GM23338 (cell line): ENCODE data around the gene QKI. TPM values are rescaled to one million over a fixed set of nuclear protein-coding genes. Genes with fewer than 3 reads are reported as not detected.

ENCODE experiments used
- ATAC-seq: fragments of 200-7000 bp; cut with Tn5 transposase; 3 replicates; pipeline ENCODE4 v1.9.1; 2020
- DNase-seq: peaks from one replicate; pipeline ENCODE4 v3.0.0-alpha.2; 2015; ENCODE audit warnings: low spot score
- H2AFZ ChIP-seq: fragments of 200-600 bp; sonication (generic); 2 replicates; pipeline ENCODE4 v1.8.0; 2016; ENCODE audit warnings: antibody characterized with exemption, mild to moderate bottlenecking, moderate library complexity
- H3F3A ChIP-seq: fragments of 200-600 bp; sonication (generic); replicated peaks from 2 replicates; pipeline ENCODE4 v1.8.0; 2017; ENCODE audit warnings: antibody characterized with exemption, mixed run types, low read depth
- H3K27ac ChIP-seq: fragments of 200-600 bp; sonication (generic); 2 replicates; pipeline ENCODE4 v1.6.1; 2016; ENCODE audit warnings: low read depth
- H3K27me3 ChIP-seq: fragments of 200-600 bp; sonication (generic); 2 replicates; pipeline ENCODE4 v1.8.0; 2016; ENCODE audit warnings: mild to moderate bottlenecking, mixed run types, moderate library complexity; ENCODE audit not compliant: insufficient read depth
- H3K36me3 ChIP-seq: fragments of 200-600 bp; sonication (generic); 2 replicates; pipeline ENCODE4 v1.8.0; 2016; ENCODE audit warnings: mild to moderate bottlenecking; ENCODE audit not compliant: insufficient read depth
- H3K4me1 ChIP-seq: fragments of 200-600 bp; sonication (generic); 2 replicates; pipeline ENCODE4 v1.8.0; 2016; ENCODE audit warnings: mild to moderate bottlenecking, moderate library complexity; ENCODE audit not compliant: insufficient read depth
- H3K4me2 ChIP-seq: fragments of 200-600 bp; sonication (generic); 2 replicates; pipeline ENCODE4 v1.7.1; 2017; ENCODE audit warnings: mixed run types
- H3K4me3 ChIP-seq: fragments of 200-600 bp; sonication (generic); 2 replicates; pipeline ENCODE4 v1.6.1; 2016; ENCODE audit warnings: mixed run types
- H3K79me2 ChIP-seq: fragments of 200-600 bp; sonication (generic); replicated peaks from 2 replicates; pipeline ENCODE4 v1.8.0; 2017; ENCODE audit warnings: mild to moderate bottlenecking; ENCODE audit not compliant: insufficient read depth
- H3K9me2 ChIP-seq: fragments of 200-600 bp; sonication (generic); 2 replicates; pipeline ENCODE4 v1.8.0; 2017; ENCODE audit not compliant: insufficient read depth
- H4K20me1 ChIP-seq: fragments of 200-600 bp; sonication (generic); replicated peaks from 2 replicates; pipeline ENCODE4 v1.8.0; 2017; ENCODE audit warnings: mild to moderate bottlenecking; ENCODE audit not compliant: insufficient read depth
- H3K27ac Mint-ChIP-seq: 2 replicates; pipeline ENCODE4 v1.8.0; 2020; ENCODE audit warnings: inconsistent platforms, mild to moderate bottlenecking, moderate library complexity, mixed read lengths
- H3K27me3 Mint-ChIP-seq: 3 replicates; pipeline ENCODE4 v1.8.0; 2022; ENCODE audit warnings: low read depth, mild to moderate bottlenecking, moderate library complexity, mixed read lengths, inconsistent platforms; ENCODE audit not compliant: insufficient read depth, poor library complexity
- H3K36me3 Mint-ChIP-seq: 3 replicates; pipeline ENCODE4 v1.8.0; 2021; ENCODE audit warnings: low read depth, mild to moderate bottlenecking, inconsistent platforms, moderate library complexity, mixed read lengths
- H3K4me1 Mint-ChIP-seq: 3 replicates; pipeline ENCODE4 v1.8.0; 2020; ENCODE audit warnings: mild to moderate bottlenecking, inconsistent platforms, mixed read lengths
- H3K4me3 Mint-ChIP-seq: 3 replicates; pipeline ENCODE4 v1.8.0; 2021; ENCODE audit warnings: moderate library complexity, mild to moderate bottlenecking, inconsistent platforms, mixed read lengths
- H3K9me3 Mint-ChIP-seq: 3 replicates; pipeline ENCODE4 v1.8.0; 2020; ENCODE audit warnings: moderate library complexity, mild to moderate bottlenecking, inconsistent platforms, mixed read lengths
- CREB1 ChIP-seq: fragments of 250-450 bp; sonication (Bioruptor Pico); IDR thresholded peaks from 2 replicates; pipeline ENCODE4 v1.5.0; 2020; ENCODE audit warnings: low read depth, mild to moderate bottlenecking, moderate library complexity
- EZH2phosphoT487 ChIP-seq: fragments of 200-600 bp; sonication (generic); IDR thresholded peaks from one replicate; pipeline ENCODE4 v1.8.1; 2018; ENCODE audit warnings: antibody characterized with exemption; ENCODE audit not compliant: unreplicated experiment
- POLR2AphosphoS5 ChIP-seq: IDR thresholded peaks from 2 replicates; pipeline ENCODE4 v1.6.1; 2016; ENCODE audit warnings: antibody characterized with exemption, low read depth
- STAT1 ChIP-seq: IDR thresholded peaks from one replicate; pipeline ENCODE4 v1.6.1; 2016; ENCODE audit warnings: antibody characterized with exemption; ENCODE audit not compliant: unreplicated experiment
- ZNF114 ChIP-seq: fragments of 250-450 bp; sonication (Bioruptor Pico); IDR thresholded peaks from 2 replicates; pipeline ENCODE4 v1.5.0; 2020; ENCODE audit warnings: mild to moderate bottlenecking, moderate library complexity
- polyA plus RNA-seq: library from polyadenylated mRNA; unstranded; fragments of >200 nt; fragmentation: Nextera tagmentation; extraction: Ambion mirVana; gene quantifications from 2 replicates; pipeline ENCODE4 v1.2.1, GENCODE V29; 2016
- total RNA-seq: library from RNA; depleted of rRNA; stranded (reverse); fragments of >200 nt; shearing (Covaris generic); gene quantifications from 2 replicates; pipeline ENCODE4 v1.2.3, GENCODE V29; 2014
- TF ChIP-seq, protein P1 (sequence below): fragments of 250-450 bp; sonication (Bioruptor Pico); IDR thresholded peaks from 2 replicates; pipeline ENCODE4 v1.5.0; 2020; ENCODE audit warnings: mild to moderate bottlenecking, moderate library complexity
- TF ChIP-seq, protein P2 (sequence below): IDR thresholded peaks from one replicate; pipeline ENCODE4 v1.6.1; 2018; ENCODE audit warnings: antibody characterized with exemption; ENCODE audit not compliant: unreplicated experiment

The QKI gene
- total and polyA plus RNA-seq, 2 experiments from 2014 or later: 60.8 to 159 TPM

DNA sequence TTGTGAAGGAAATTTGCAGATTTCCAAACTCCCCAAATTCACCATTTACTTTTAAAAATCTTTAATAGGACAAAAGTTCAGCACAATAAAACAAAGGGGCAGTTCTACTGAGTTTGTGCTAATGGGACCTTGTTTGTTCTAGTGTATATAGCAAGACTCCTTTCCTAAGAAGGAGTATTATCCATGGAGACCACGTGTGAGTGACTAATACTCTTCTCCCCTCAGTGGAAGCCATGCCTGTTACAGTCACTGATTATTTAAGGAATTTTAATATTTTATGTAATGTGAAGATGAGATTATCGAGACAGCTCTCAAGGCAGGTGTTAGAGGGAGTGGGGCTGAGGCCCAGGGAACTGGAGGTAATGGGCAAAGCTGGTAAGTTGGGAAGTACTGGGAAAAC, 16.4 kb upstream of the QKI start (continued):
- TF ChIP-seq, protein P1, sequence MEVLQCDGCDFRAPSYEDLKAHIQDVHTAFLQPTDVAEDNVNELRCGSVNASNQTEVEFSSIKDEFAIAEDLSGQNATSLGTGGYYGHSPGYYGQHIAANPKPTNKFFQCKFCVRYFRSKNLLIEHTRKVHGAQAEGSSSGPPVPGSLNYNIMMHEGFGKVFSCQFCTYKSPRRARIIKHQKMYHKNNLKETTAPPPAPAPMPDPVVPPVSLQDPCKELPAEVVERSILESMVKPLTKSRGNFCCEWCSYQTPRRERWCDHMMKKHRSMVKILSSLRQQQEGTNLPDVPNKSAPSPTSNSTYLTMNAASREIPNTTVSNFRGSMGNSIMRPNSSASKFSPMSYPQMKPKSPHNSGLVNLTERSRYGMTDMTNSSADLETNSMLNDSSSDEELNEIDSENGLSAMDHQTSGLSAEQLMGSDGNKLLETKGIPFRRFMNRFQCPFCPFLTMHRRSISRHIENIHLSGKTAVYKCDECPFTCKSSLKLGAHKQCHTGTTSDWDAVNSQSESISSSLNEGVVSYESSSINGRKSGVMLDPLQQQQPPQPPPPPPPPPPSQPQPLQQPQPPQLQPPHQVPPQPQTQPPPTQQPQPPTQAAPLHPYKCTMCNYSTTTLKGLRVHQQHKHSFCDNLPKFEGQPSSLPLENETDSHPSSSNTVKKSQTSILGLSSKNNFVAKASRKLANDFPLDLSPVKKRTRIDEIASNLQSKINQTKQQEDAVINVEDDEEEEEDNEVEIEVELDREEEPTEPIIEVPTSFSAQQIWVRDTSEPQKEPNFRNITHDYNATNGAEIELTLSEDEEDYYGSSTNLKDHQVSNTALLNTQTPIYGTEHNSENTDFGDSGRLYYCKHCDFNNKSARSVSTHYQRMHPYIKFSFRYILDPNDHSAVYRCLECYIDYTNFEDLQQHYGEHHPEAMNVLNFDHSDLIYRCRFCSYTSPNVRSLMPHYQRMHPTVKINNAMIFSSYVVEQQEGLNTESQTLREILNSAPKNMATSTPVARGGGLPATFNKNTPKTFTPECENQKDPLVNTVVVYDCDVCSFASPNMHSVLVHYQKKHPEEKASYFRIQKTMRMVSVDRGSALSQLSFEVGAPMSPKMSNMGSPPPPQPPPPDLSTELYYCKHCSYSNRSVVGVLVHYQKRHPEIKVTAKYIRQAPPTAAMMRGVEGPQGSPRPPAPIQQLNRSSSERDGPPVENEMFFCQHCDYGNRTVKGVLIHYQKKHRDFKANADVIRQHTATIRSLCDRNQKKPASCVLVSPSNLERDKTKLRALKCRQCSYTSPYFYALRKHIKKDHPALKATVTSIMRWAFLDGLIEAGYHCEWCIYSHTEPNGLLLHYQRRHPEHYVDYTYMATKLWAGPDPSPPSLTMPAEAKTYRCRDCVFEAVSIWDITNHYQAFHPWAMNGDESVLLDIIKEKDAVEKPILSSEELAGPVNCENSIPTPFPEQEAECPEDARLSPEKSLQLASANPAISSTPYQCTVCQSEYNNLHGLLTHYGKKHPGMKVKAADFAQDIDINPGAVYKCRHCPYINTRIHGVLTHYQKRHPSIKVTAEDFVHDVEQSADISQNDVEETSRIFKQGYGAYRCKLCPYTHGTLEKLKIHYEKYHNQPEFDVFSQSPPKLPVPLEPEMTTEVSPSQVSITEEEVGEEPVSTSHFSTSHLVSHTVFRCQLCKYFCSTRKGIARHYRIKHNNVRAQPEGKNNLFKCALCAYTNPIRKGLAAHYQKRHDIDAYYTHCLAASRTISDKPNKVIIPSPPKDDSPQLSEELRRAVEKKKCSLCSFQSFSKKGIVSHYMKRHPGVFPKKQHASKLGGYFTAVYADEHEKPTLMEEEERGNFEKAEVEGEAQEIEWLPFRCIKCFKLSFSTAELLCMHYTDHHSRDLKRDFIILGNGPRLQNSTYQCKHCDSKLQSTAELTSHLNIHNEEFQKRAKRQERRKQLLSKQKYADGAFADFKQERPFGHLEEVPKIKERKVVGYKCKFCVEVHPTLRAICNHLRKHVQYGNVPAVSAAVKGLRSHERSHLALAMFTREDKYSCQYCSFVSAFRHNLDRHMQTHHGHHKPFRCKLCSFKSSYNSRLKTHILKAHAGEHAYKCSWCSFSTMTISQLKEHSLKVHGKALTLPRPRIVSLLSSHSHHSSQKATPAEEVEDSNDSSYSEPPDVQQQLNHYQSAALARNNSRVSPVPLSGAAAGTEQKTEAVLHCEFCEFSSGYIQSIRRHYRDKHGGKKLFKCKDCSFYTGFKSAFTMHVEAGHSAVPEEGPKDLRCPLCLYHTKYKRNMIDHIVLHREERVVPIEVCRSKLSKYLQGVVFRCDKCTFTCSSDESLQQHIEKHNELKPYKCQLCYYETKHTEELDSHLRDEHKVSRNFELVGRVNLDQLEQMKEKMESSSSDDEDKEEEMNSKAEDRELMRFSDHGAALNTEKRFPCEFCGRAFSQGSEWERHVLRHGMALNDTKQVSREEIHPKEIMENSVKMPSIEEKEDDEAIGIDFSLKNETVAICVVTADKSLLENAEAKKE: no peak

DNA sequence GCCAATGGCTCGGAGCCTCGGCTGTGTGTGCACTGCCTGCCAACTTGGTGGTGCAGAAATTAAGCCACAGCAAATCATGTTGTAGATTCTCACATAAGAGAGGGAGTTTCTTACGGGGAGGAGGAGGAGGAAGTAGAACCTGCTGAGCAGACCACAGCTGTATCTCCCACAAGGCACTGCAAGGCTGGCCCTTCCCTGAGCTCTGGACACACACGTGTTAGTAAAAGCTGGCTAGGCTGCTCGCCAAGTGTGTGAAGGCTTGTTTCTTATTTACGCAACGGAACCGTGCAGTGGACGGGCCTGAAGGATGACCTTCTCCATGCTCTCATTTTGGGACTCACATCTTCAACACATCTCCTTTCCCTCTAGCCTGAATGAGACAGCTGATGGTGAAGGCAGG, 15.7 kb upstream of the QKI start:
- ATAC-seq: no peak
- peaks cover 37% of the 10 kb centered on the region for H3K4me1 ChIP-seq
- no peaks in the 10 kb centered on the region for H3K27me3 ChIP-seq
- H4K20me1 ChIP-seq: no peaks in the 10 kb centered on the region
- no peaks in the 10 kb centered on the region for H3K9me2 ChIP-seq
- H3K79me2 ChIP-seq: no peaks in the 10 kb centered on the region
- H2AFZ ChIP-seq: no peak overlapping the region
- peaks cover 62% of the 10 kb centered on the region for H3K4me1 Mint-ChIP-seq
- no peaks in the 10 kb centered on the region for H3K36me3 ChIP-seq
- H3K4me2 ChIP-seq: no peak overlapping the region
- no peaks in the 10 kb centered on the region for H3K36me3 Mint-ChIP-seq
- no peak for DNase-seq
- no peak overlapping the region for H3K4me3 ChIP-seq
- peaks cover 20% of the 10 kb centered on the region for H3K27me3 Mint-ChIP-seq
- no peaks in the 10 kb centered on the region for H3F3A ChIP-seq
- H3K27ac Mint-ChIP-seq: no peak overlapping the region
- no peak overlapping the region for H3K27ac ChIP-seq
- H3K9me3 Mint-ChIP-seq: no peaks in the 10 kb centered on the region
- no peak overlapping the region for H3K4me3 Mint-ChIP-seq
- TF ChIP-seq, protein P2, sequence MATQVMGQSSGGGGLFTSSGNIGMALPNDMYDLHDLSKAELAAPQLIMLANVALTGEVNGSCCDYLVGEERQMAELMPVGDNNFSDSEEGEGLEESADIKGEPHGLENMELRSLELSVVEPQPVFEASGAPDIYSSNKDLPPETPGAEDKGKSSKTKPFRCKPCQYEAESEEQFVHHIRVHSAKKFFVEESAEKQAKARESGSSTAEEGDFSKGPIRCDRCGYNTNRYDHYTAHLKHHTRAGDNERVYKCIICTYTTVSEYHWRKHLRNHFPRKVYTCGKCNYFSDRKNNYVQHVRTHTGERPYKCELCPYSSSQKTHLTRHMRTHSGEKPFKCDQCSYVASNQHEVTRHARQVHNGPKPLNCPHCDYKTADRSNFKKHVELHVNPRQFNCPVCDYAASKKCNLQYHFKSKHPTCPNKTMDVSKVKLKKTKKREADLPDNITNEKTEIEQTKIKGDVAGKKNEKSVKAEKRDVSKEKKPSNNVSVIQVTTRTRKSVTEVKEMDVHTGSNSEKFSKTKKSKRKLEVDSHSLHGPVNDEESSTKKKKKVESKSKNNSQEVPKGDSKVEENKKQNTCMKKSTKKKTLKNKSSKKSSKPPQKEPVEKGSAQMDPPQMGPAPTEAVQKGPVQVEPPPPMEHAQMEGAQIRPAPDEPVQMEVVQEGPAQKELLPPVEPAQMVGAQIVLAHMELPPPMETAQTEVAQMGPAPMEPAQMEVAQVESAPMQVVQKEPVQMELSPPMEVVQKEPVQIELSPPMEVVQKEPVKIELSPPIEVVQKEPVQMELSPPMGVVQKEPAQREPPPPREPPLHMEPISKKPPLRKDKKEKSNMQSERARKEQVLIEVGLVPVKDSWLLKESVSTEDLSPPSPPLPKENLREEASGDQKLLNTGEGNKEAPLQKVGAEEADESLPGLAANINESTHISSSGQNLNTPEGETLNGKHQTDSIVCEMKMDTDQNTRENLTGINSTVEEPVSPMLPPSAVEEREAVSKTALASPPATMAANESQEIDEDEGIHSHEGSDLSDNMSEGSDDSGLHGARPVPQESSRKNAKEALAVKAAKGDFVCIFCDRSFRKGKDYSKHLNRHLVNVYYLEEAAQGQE: no peak
- TF ChIP-seq, protein P1: no peak
- no peak for TF ChIP-seq CREB1
- TF ChIP-seq EZH2phosphoT487: no peak
- TF ChIP-seq STAT1: no peak
- TF ChIP-seq POLR2AphosphoS5: no peak
- TF ChIP-seq ZNF114 (CRISPR knock-in tag): no peak
